WTC11 (cell line): ENCODE measurements around the gene ITPK1. TPM values are rescaled to one million over a fixed set of nuclear protein-coding genes. Genes with fewer than 3 reads are reported as not detected.

Experiments
- ATAC-seq: fragments of 200-7000 bp; cut with Tn5 transposase; 2 replicates; pipeline ENCODE4 v1.10.0; 2021; ENCODE audit warnings: mild to moderate bottlenecking, moderate library complexity
- CTCF ChIA-PET: fragments of 300-600 bp; sonication (Branson Sonifier 250); formaldehyde crosslinking; loops from one replicate; lab custom pipeline; 2021; ENCODE audit warnings: antibody characterized with exemption; lab: Charles Lee
- POLR2A ChIA-PET: fragments of 350-600 bp; sonication (Branson Sonifier 250); formaldehyde crosslinking; loops from one replicate; lab custom pipeline; 2021; ENCODE audit warnings: antibody characterized with exemption; lab: Charles Lee
- DNase-seq: peaks from one replicate; pipeline ENCODE4 v3.0.0; 2021; ENCODE audit warnings: low spot score
- H3K27ac Mint-ChIP-seq: 2 replicates; pipeline ENCODE4 v1.8.0; 2021; ENCODE audit warnings: mixed read lengths
- H3K27me3 Mint-ChIP-seq: 2 replicates; pipeline ENCODE4 v1.8.0; 2021; ENCODE audit warnings: low read depth, mild to moderate bottlenecking, moderate library complexity, mixed read lengths
- H3K36me3 Mint-ChIP-seq: 2 replicates; pipeline ENCODE4 v1.8.0; 2021; ENCODE audit warnings: mixed read lengths
- H3K4me1 Mint-ChIP-seq: 2 replicates; pipeline ENCODE4 v1.8.0; 2022; ENCODE audit warnings: mixed read lengths
- H3K4me3 Mint-ChIP-seq: 2 replicates; pipeline ENCODE4 v1.8.0; 2021; ENCODE audit warnings: mild to moderate bottlenecking, moderate library complexity, mixed read lengths
- H3K9me3 Mint-ChIP-seq: 2 replicates; pipeline ENCODE4 v1.8.0; 2021; ENCODE audit warnings: mixed read lengths
- AFF4 ChIP-seq: sonication (generic); formaldehyde crosslinking; IDR thresholded peaks from 2 replicates; pipeline ENCODE4 v1.8.1; 2023; ENCODE audit warnings: mild to moderate bottlenecking, missing genetic modification reagents, borderline replicate concordance
- CTCF ChIP-seq: fragments of 200-600 bp; IDR thresholded peaks from 2 replicates; pipeline ENCODE4 v1.8.0; 2022; ENCODE audit warnings: antibody characterized with exemption
- ELF4 ChIP-seq: sonication (generic); formaldehyde crosslinking; IDR thresholded peaks from 2 replicates; pipeline ENCODE4 v1.8.1; 2022; ENCODE audit warnings: low read depth, mild to moderate bottlenecking, moderate library complexity, missing genetic modification reagents
- MLX ChIP-seq: sonication (generic); formaldehyde crosslinking; IDR thresholded peaks from 2 replicates; pipeline ENCODE4 v1.8.1; 2023; ENCODE audit warnings: mild to moderate bottlenecking, missing genetic modification reagents, moderate library complexity
- NFATC4 ChIP-seq: fragments of 250-450 bp; sonication (Bioruptor Pico); IDR thresholded peaks from 2 replicates; pipeline ENCODE4 v1.9.0; 2021; ENCODE audit warnings: mild to moderate bottlenecking
- NR3C1 ChIP-seq: sonication (generic); formaldehyde crosslinking; conservative IDR thresholded peaks from 2 replicates; pipeline ENCODE4 v1.8.1; 2023; ENCODE audit warnings: low read depth, mild to moderate bottlenecking, missing genetic modification reagents
- SMAD3 ChIP-seq: sonication (generic); formaldehyde crosslinking; IDR thresholded peaks from 2 replicates; pipeline ENCODE4 v1.8.0; 2022; ENCODE audit warnings: missing genetic modification reagents, mild to moderate bottlenecking, borderline replicate concordance
- ZNF317 ChIP-seq: sonication (generic); formaldehyde crosslinking; IDR thresholded peaks from 2 replicates; pipeline ENCODE4 v1.8.1; 2023; ENCODE audit warnings: low read depth, mild to moderate bottlenecking, moderate library complexity, missing genetic modification reagents, borderline replicate concordance
- total RNA-seq: library from RNA; stranded (reverse); gene quantifications from 3 replicates; pipeline ENCODE4 v1.2.3, GENCODE V29; 2021
- TF ChIP-seq, protein P1 (sequence below): fragments of 250-450 bp; sonication (Bioruptor Pico); IDR thresholded peaks from 2 replicates; pipeline ENCODE4 v1.9.0; 2021; ENCODE audit warnings: moderate library complexity, mild to moderate bottlenecking, inconsistent platforms, borderline replicate concordance

The ITPK1 gene
- total RNA-seq, 1 experiment from 2014 or later, result 144 TPM

DNA sequence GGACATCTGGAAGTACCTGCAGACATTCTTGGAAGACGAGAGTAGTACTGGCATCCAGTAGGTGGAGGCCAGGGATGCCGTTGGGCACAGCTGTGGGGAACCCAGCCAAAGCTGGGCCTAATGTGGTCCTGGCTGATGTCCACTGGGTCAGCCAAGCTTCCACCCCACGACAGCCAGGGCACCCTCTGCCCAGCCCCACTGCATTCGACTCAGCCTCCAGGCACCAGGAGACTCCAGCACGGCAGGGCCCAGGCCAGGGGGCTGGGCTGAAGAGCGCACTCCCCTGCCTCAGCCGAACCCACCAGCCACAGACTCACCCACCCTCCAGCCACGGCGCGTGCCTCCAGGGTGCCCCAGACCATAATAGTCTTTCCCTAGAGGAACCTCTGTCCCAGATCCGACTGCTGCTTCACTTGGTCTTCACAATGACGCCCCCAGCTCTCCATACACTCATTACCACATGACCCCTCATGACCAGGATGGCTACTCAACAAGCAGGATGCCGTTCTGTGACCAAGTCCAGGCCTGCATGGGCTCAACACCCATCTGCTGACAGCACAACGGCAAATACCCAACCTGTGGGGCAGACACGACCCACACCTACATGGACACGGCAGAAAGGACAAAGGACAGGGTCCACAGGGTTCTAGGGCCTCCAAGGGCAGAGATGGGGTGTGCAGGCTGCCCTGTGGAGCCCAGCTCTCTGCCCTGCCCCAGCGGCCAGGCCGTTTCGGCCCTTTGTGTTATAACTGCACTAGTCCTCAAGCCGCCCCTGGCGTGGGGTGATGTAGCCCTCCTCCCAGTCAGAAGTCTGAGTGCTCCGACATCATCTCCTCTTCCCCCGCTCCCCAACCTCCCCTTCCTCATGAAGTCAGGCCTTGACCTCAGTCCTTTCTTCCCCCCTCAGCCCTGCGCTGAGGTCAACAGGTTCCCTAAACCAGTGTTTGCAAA lies 22.8 kb downstream of the ITPK1 start (continued):
- TF ChIP-seq SMAD3 (CRISPR knock-in tag) (no peak), ZNF317 (CRISPR knock-in tag) (no peak)

- H3K36me3 Mint-ChIP-seq, result peaks cover 8% of the 10 kb centered on the region
- ATAC-seq, result no peak
- peak overlapping the region; percentile 69; the same call in 1 of the 2 replicates for H3K27ac Mint-ChIP-seq
- ChIA-PET POLR2A (no interaction called here), CTCF (interaction anchor here (0.9 to 1.3 kb wide), 5 partner anchors 13 to 139 kb away, joined by 3 to 6 read pairs (median 4); no protein-coding TSS in a partner anchor)
- H3K9me3 Mint-ChIP-seq, result peaks cover 6% of the 10 kb centered on the region; the same call in 1 of the 2 replicates
- peaks cover 51% of the 10 kb centered on the region for H3K4me1 Mint-ChIP-seq
- DNase-seq, result no peak
- no peak for TF ChIP-seq MLX (CRISPR knock-in tag)
- no peak for TF ChIP-seq CTCF
- H3K4me3 Mint-ChIP-seq, result no peak overlapping the region
- H3K27me3 Mint-ChIP-seq, result no peaks in the 10 kb centered on the region
Observed at GRCh38 chr14:93091666-93092065, 24.1 kb downstream of the ITPK1 start.

- CTCF ChIA-PET, result interaction anchor here (0.9 to 1.3 kb wide), 5 partner anchors 14 to 139 kb away, joined by 3 to 6 read pairs (median 4); no protein-coding TSS in a partner anchor
- Mint-ChIP-seq H3K4me1 (peaks cover 53% of the 10 kb centered on the region), H3K9me3 (peaks cover 6% of the 10 kb centered on the region; the same call in 1 of the 2 replicates), H3K27ac (peak overlapping the region; percentile 69), H3K27me3 (no peaks in the 10 kb centered on the region), H3K36me3 (peaks cover 8% of the 10 kb centered on the region), H3K4me3 (no peak overlapping the region)
- TF ChIP-seq NFATC4 (no peak), AFF4 (CRISPR knock-in tag) (no peak), ELF4 (no peak), NR3C1 (no peak), ZNF317 (CRISPR knock-in tag) (no peak)
- TF ChIP-seq, protein P1, sequence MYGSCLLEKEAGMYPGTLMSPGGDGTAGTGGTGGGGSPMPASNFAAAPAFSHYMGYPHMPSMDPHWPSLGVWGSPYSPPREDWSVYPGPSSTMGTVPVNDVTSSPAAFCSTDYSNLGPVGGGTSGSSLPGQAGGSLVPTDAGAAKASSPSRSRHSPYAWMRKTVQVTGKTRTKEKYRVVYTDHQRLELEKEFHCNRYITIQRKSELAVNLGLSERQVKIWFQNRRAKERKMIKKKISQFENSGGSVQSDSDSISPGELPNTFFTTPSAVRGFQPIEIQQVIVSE (CRISPR knock-in tag), result no peak
- DNase-seq (no peak), ATAC-seq (no peak)
- POLR2A ChIA-PET, result no interaction called here
Observed at GRCh38 chr14:93090826-93091555, 24.7 kb downstream of the ITPK1 start.
